HepG2 (cell line): Measurements from ENCODE around the gene ZMYND10. TPM values are rescaled to one million over a fixed set of nuclear protein-coding genes. Genes with fewer than 3 reads are reported as not detected.
A peak's percentile ranks its signal among the peaks of the same experiment; 100 is the strongest.

Source experiments
- GFI1 ChIP-seq: sonication (generic); formaldehyde crosslinking; IDR thresholded peaks from 2 replicates; pipeline ENCODE4 v1.5.0; 2020; ENCODE audit warnings: missing genetic modification reagents, mild to moderate bottlenecking, borderline replicate concordance
- HNF4A ChIP-seq: sonication (generic); formaldehyde crosslinking; IDR thresholded peaks from 2 replicates; pipeline ENCODE4 v1.4.0; 2020; ENCODE audit warnings: missing genetic modification reagents
- MEIS2 ChIP-seq: sonication (generic); formaldehyde crosslinking; IDR thresholded peaks from 2 replicates; pipeline ENCODE4 v1.9.0; 2021; ENCODE audit warnings: mild to moderate bottlenecking, missing genetic modification reagents
- PITX1 ChIP-seq: sonication (generic); formaldehyde crosslinking; IDR thresholded peaks from 2 replicates; pipeline ENCODE4 v1.5.1; 2020; ENCODE audit warnings: mild to moderate bottlenecking, missing genetic modification reagents
- TAF15 ChIP-seq: fragments of 200-400 bp; formaldehyde crosslinking; IDR thresholded peaks from one replicate; pipeline ENCODE4 v1.6.1; 2018; ENCODE audit warnings: mild to moderate bottlenecking, low read depth, low read length; ENCODE audit not compliant: poor library complexity, severe bottlenecking
- ZBTB4 ChIP-seq: sonication (generic); formaldehyde crosslinking; IDR thresholded peaks from 2 replicates; pipeline ENCODE4 v1.4.0; 2020; ENCODE audit warnings: missing genetic modification reagents, mild to moderate bottlenecking, borderline replicate concordance
- ZBTB8A ChIP-seq: sonication (generic); formaldehyde crosslinking; IDR thresholded peaks from 2 replicates; pipeline ENCODE4 v1.4.0; 2020; ENCODE audit warnings: mild to moderate bottlenecking, low read depth, missing genetic modification reagents, borderline replicate concordance
- ZNF350 ChIP-seq: sonication (generic); formaldehyde crosslinking; IDR thresholded peaks from 2 replicates; pipeline ENCODE4 v1.4.0; 2020; ENCODE audit warnings: mild to moderate bottlenecking, low read depth, missing genetic modification reagents, borderline replicate concordance
- ZNF549 ChIP-seq: sonication (generic); formaldehyde crosslinking; IDR thresholded peaks from 2 replicates; pipeline ENCODE4 v1.5.0; 2020; ENCODE audit warnings: missing genetic modification reagents
- polyA plus RNA-seq, 8 experiments: library from polyadenylated mRNA; depleted of rRNA in 3 of 8; stranded (reverse) in 7 of 8; unstranded in 1 of 8; fragments of >200 nt; fragmentation: Illumina TruSeq in 4 of 8; extraction: Trizol in 4 of 8; gene quantifications; 2 replicates each; pipeline versions ENCODE4 v1.2.1 to v1.2.3, GENCODE V29; 2011 to 2016; ENCODE audit warnings: low read depth in 4 of 8, missing spikeins in 1 of 8, mixed read lengths in 1 of 8; ENCODE audit not compliant: insufficient read depth in 1 of 8
- total RNA-seq, 5 experiments: library from RNA; depleted of rRNA; stranded (reverse); fragments of >200 nt; fragmentation: Illumina TruSeq; extraction: Trizol; gene quantifications; 2 replicates each; pipeline ENCODE4 v1.2.3, GENCODE V29; 2016; ENCODE audit warnings: low read depth in 1 of 5
- TF ChIP-seq, protein P1 (sequence below): sonication (generic); formaldehyde crosslinking; IDR thresholded peaks from 2 replicates; pipeline ENCODE4 v1.4.0; 2020; ENCODE audit warnings: mild to moderate bottlenecking, missing genetic modification reagents, borderline replicate concordance
- TF ChIP-seq, protein P2 (sequence below): conservative IDR thresholded peaks from 2 replicates; pipeline ENCODE4 v1.6.1; 2018; ENCODE audit warnings: missing genetic modification reagents
- TF ChIP-seq, protein P3 (sequence below): sonication (generic); formaldehyde crosslinking; IDR thresholded peaks from 2 replicates; pipeline ENCODE4 v1.4.0; 2020; ENCODE audit warnings: missing genetic modification reagents
- TF ChIP-seq, protein P4 (sequence below): sonication (generic); formaldehyde crosslinking; IDR thresholded peaks from 2 replicates; pipeline ENCODE4 v1.5.0; 2020; ENCODE audit warnings: mild to moderate bottlenecking, missing genetic modification reagents

The ZMYND10 gene
- total and polyA plus RNA-seq, 2 of the 13 experiments (the other 11 are each of a cell fraction or from before 2014, with no cell fraction given) = 0.60 to 0.74 TPM

DNA sequence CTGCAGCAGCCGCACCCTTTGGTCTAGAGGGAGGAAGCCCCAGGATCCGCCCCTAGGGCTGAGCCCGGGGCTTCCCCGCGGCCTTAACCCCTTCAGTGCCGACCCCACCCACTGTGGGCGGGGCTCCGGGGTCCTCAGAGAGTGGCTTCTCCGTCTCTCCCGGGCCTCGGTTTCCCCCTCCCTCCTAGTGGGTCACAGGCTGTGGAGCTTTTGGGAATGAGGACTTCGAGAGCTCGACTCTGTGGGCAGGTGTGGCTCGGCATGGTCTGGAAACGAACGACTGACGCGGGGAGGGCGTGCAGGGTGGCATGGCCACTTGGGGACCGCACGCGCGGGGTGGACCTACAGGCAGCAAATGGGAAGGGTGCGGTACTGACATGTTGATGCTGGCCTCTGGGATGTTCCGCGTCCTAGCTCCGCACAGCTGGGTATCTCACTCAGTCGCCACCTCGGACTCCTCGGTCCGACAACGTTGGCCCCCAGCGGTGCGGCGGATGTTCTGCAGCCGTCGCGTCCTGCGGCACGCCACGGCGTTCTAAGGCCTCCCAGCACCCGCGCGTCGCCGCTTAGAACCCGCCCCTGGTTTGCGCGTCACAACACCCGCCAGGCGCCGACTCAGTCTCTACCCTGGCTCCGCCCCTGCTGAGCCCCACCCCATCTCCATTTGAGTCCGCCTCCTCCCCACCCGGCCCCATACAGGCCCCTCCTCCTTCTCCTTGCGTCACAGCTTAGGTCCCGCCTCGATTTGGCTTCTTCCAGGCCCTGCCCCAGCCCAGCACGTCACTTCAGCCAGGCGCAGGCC, 46.5 kb downstream of the ZMYND10 start, which contains the start of the genes HYAL3 and NAA80 (continued):
- TF ChIP-seq ZBTB8A (CRISPR knock-in tag) (no peak), ZNF549 (no peak), ZBTB4 (CRISPR knock-in tag) (no peak), MEIS2 (CRISPR knock-in tag) (peak; percentile 42; the same call in 1 of the 2 replicates), TAF15 (peak; percentile 81), GFI1 (CRISPR knock-in tag) (peak; percentile 67; the same call in 1 of the 2 replicates), PITX1 (CRISPR knock-in tag) (0 out of 2 replicates have a peak, but pooled peaks have one; percentile 6), HNF4A (CRISPR knock-in tag) (no peak), ZNF350 (CRISPR knock-in tag) (peak; percentile 37; the same call in 1 of the 2 replicates)
- TF ChIP-seq, protein P1, sequence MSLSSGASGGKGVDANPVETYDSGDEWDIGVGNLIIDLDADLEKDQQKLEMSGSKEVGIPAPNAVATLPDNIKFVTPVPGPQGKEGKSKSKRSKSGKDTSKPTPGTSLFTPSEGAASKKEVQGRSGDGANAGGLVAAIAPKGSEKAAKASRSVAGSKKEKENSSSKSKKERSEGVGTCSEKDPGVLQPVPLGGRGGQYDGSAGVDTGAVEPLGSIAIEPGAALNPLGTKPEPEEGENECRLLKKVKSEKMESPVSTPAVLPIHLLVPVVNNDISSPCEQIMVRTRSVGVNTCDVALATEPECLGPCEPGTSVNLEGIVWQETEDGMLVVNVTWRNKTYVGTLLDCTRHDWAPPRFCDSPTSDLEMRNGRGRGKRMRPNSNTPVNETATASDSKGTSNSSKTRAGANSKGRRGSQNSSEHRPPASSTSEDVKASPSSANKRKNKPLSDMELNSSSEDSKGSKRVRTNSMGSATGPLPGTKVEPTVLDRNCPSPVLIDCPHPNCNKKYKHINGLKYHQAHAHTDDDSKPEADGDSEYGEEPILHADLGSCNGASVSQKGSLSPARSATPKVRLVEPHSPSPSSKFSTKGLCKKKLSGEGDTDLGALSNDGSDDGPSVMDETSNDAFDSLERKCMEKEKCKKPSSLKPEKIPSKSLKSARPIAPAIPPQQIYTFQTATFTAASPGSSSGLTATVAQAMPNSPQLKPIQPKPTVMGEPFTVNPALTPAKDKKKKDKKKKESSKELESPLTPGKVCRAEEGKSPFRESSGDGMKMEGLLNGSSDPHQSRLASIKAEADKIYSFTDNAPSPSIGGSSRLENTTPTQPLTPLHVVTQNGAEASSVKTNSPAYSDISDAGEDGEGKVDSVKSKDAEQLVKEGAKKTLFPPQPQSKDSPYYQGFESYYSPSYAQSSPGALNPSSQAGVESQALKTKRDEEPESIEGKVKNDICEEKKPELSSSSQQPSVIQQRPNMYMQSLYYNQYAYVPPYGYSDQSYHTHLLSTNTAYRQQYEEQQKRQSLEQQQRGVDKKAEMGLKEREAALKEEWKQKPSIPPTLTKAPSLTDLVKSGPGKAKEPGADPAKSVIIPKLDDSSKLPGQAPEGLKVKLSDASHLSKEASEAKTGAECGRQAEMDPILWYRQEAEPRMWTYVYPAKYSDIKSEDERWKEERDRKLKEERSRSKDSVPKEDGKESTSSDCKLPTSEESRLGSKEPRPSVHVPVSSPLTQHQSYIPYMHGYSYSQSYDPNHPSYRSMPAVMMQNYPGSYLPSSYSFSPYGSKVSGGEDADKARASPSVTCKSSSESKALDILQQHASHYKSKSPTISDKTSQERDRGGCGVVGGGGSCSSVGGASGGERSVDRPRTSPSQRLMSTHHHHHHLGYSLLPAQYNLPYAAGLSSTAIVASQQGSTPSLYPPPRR = no peak
- TF ChIP-seq, protein P2, sequence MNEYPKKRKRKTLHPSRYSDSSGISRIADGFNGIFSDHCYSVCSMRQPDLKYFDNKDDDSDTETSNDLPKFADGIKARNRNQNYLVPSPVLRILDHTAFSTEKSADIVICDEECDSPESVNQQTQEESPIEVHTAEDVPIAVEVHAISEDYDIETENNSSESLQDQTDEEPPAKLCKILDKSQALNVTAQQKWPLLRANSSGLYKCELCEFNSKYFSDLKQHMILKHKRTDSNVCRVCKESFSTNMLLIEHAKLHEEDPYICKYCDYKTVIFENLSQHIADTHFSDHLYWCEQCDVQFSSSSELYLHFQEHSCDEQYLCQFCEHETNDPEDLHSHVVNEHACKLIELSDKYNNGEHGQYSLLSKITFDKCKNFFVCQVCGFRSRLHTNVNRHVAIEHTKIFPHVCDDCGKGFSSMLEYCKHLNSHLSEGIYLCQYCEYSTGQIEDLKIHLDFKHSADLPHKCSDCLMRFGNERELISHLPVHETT (CRISPR knock-in tag) = no peak; the same call in 1 of the 2 replicates
- TF ChIP-seq, protein P3, sequence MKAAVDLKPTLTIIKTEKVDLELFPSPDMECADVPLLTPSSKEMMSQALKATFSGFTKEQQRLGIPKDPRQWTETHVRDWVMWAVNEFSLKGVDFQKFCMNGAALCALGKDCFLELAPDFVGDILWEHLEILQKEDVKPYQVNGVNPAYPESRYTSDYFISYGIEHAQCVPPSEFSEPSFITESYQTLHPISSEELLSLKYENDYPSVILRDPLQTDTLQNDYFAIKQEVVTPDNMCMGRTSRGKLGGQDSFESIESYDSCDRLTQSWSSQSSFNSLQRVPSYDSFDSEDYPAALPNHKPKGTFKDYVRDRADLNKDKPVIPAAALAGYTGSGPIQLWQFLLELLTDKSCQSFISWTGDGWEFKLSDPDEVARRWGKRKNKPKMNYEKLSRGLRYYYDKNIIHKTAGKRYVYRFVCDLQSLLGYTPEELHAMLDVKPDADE = no peak
- TF ChIP-seq, protein P4, sequence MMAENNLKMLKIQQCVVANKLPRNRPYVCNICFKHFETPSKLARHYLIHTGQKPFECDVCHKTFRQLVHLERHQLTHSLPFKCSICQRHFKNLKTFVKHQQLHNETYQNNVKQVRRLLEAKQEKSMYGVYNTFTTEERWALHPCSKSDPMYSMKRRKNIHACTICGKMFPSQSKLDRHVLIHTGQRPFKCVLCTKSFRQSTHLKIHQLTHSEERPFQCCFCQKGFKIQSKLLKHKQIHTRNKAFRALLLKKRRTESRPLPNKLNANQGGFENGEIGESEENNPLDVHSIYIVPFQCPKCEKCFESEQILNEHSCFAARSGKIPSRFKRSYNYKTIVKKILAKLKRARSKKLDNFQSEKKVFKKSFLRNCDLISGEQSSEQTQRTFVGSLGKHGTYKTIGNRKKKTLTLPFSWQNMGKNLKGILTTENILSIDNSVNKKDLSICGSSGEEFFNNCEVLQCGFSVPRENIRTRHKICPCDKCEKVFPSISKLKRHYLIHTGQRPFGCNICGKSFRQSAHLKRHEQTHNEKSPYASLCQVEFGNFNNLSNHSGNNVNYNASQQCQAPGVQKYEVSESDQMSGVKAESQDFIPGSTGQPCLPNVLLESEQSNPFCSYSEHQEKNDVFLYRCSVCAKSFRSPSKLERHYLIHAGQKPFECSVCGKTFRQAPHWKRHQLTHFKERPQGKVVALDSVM (CRISPR knock-in tag) = 0 out of 2 replicates have a peak, but pooled peaks have one; percentile 38
